Measurements from ENCODE around the gene C15orf40.
"Not testable (repeated sequence)": the region's sequence is repeated elsewhere in the genome, so short reads cannot be mapped to it uniquely, and the experiment has no call there.

The C15orf40 gene

GRCh38 chr15:82950746-82951370 is 60.6 kb downstream of the C15orf40 start:
- no peak for DNase-seq

GRCh38 chr15:82950295-82950694 is 61.1 kb downstream of the C15orf40 start:
- DNase-seq: no peak

- no peak for DNase-seq
Observed at GRCh38 chr15:82946155-82946701, 65.2 kb downstream of the C15orf40 start.

GRCh38 chr15:82945326-82945725 is 66.1 kb downstream of the C15orf40 start:
- no peak for DNase-seq

GRCh38 chr15:82944821-82945220 is 66.6 kb downstream of the C15orf40 start:
- no peak for DNase-seq

- DNase-seq: no peak
Observed at GRCh38 chr15:82944056-82944455, 67.4 kb downstream of the C15orf40 start.

- DNase-seq: no peak
Observed at GRCh38 chr15:82943176-82943575, 68.3 kb downstream of the C15orf40 start.

GRCh38 chr15:82942691-82943090 is 68.7 kb downstream of the C15orf40 start:
- no peak for DNase-seq

GRCh38 chr15:82939678-82940077 is 71.8 kb downstream of the C15orf40 start:
- not testable (repeated sequence) for DNase-seq

Measured in NCI-H1694 (cell line).